Fibroblast of lung (primary cell): ENCODE results near the gene UBB. TPM values are rescaled to one million over a fixed set of nuclear protein-coding genes. Genes with fewer than 3 reads are reported as not detected.
A peak's percentile ranks its signal among the peaks of the same experiment; 100 is the strongest.

ENCODE experiments used
- DNase-seq, 2 donors: peaks; one replicate each; pipeline versions ENCODE4 v3.0.0 to v3.0.0-alpha.2; 2010; ENCODE audit warnings: low read depth in 2 of 2
- H2AFZ ChIP-seq: 2 replicates; pipeline ENCODE4 v1.5.1; 2012; ENCODE audit warnings: low read length, control low read depth, inconsistent platforms
- H3K27ac ChIP-seq: 2 replicates; pipeline ENCODE4 v1.5.1; 2011; ENCODE audit warnings: low read length, control low read depth; ENCODE audit not compliant: insufficient read depth
- H3K27me3 ChIP-seq: 2 replicates; pipeline ENCODE4 v1.5.1; 2011; ENCODE audit warnings: mild to moderate bottlenecking, low read length; ENCODE audit not compliant: control insufficient read depth, insufficient read depth
- H3K36me3 ChIP-seq: 2 replicates; pipeline ENCODE4 v1.5.1; 2011; ENCODE audit warnings: low read length; ENCODE audit not compliant: control insufficient read depth, insufficient read depth
- H3K4me1 ChIP-seq: 2 replicates; pipeline ENCODE4 v1.5.1; 2011; ENCODE audit warnings: low read length; ENCODE audit not compliant: control insufficient read depth, insufficient read depth; ENCODE audit errors: extremely low read depth
- H3K4me2 ChIP-seq: 2 replicates; pipeline ENCODE4 v1.5.1; 2011; ENCODE audit warnings: low read length, control low read depth; ENCODE audit not compliant: insufficient read depth; ENCODE audit errors: extremely low read depth
- H3K4me3 ChIP-seq, 4 experiments: fragments of 200-600 bp in 1 of 4; sonication (generic) in 1 of 4; replicated peaks in 1 of 4; 2 replicates each; pipeline ENCODE4 v1.5.1; 2011 to 2016; ENCODE audit warnings: low read length in 4 of 4, low read depth in 3 of 4, mild to moderate bottlenecking in 3 of 4, control low read depth in 2 of 4, inconsistent platforms in 1 of 4, mixed read lengths in 1 of 4; ENCODE audit not compliant: insufficient read depth in 1 of 4; ENCODE audit errors: control extremely low read depth in 1 of 4
- H3K79me2 ChIP-seq: 2 replicates; pipeline ENCODE4 v1.5.1; 2012; ENCODE audit warnings: mild to moderate bottlenecking, low read length, inconsistent platforms; ENCODE audit not compliant: control insufficient read depth, insufficient read depth
- H3K9ac ChIP-seq: 2 replicates; pipeline ENCODE4 v1.5.1; 2011; ENCODE audit warnings: mild to moderate bottlenecking, low read length, control low read depth; ENCODE audit not compliant: insufficient read depth
- H3K9me3 ChIP-seq: 2 replicates; pipeline ENCODE4 v1.5.1; 2012; ENCODE audit warnings: low read depth, low read length; ENCODE audit not compliant: control insufficient read depth, insufficient read depth
- H4K20me1 ChIP-seq: 2 replicates; pipeline ENCODE4 v1.5.1; 2011; ENCODE audit warnings: low read length; ENCODE audit not compliant: control insufficient read depth, insufficient read depth; ENCODE audit errors: extremely low read depth
- EZH2 ChIP-seq: IDR thresholded peaks from 2 replicates; pipeline ENCODE4 v1.5.1; 2012; ENCODE audit warnings: low read length, control low read depth, mild to moderate bottlenecking; ENCODE audit errors: missing control alignments
- polyA minus RNA-seq: library from RNA; depleted of rRNA, polyadenylated mRNA; stranded (reverse); fragments of >200 nt; gene quantifications from 2 replicates; pipeline ENCODE4 v1.2.3, GENCODE V29; 2011; ENCODE audit warnings: low replicate concordance
- polyA plus RNA-seq, 2 donors: library from polyadenylated mRNA; depleted of rRNA in 1 of 2; stranded (reverse) in 1 of 2; unstranded in 1 of 2; fragments of >200 nt; gene quantifications; 2 replicates each; pipeline ENCODE4 v1.2.1, GENCODE V29; 2011 to 2012; ENCODE audit warnings: missing spikeins in 1 of 2
- total RNA-seq: library from RNA; depleted of rRNA; stranded (reverse); fragments of >200 nt; gene quantifications from 2 replicates; pipeline ENCODE4 v1.2.1, GENCODE V29; 2014
- TF ChIP-seq, protein P1 (sequence below), 2 donors: IDR thresholded peaks in 1 of 2; conservative IDR thresholded peaks in 1 of 2; 1 replicate in 1 of 2; 2 replicates in 1 of 2; pipeline ENCODE4 v1.5.1; 2011 to 2012; ENCODE audit warnings: low read length in 2 of 2, control low read depth in 1 of 2, inconsistent platforms in 1 of 2, low read depth in 1 of 2, mild to moderate bottlenecking in 1 of 2

The UBB gene
- total RNA-seq (2,161 and 3,188 TPM in 2 replicates), polyA plus RNA-seq (1,190 and 2,089 TPM in 2 replicates), polyA minus RNA-seq (2,290 and 3,189 TPM in 2 replicates)
- 2,029 and 2,802 TPM in 2 replicates for polyA plus RNA-seq (2012)

DNA sequence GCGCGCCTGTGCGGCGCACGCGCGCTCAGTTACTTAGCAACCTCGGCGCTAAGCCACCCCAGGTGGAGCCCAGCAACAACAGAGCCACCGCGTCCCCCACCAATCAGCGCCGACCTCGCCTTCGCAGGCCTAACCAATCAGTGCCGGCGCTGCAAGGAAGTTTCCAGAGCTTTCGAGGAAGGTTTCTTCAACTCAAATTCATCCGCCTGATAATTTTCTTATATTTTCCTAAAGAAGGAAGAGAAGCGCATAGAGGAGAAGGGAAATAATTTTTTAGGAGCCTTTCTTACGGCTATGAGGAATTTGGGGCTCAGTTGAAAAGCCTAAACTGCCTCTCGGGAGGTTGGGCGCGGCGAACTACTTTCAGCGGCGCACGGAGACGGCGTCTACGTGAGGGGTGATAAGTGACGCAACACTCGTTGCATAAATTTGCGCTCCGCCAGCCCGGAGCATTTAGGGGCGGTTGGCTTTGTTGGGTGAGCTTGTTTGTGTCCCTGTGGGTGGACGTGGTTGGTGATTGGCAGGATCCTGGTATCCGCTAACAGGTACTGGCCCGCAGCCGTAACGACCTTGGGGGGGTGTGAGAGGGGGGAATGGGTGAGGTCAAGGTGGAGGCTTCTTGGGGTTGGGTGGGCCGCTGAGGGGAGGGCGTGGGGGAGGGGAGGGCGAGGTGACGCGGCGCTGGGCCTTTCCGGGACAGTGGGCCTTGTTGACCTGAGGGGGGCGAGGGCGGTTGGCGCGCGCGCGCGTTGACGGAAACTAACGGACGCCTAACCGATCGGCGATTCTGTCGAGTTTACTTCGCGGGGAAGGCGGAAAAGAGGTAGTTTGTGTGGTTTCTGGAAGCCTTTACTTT, at the start of gene UBB:
UBB (plus strand) TSS at position 452 of the 856 bp plus-strand sequence. CDS start 817 bp downstream, outside the sequence.
- Histone ChIP-seq H3K9ac (peak within 1 kb of the TSS; percentile 81), H4K20me1 (peaks cover 3% of the 10 kb centered on the region), H3K4me3 (peak within 1 kb of the TSS; percentile 83 to 99 (median 93)), H3K27ac (peak within 1 kb of the TSS; percentile 95), H3K4me2 (peak within 1 kb of the TSS; percentile 88), H3K9me3 (no peaks in the 10 kb centered on the region), H3K79me2 (peaks cover 27% of the 10 kb centered on the region), H3K36me3 (peaks cover 2% of the 10 kb centered on the region), H2AFZ (peak within 1 kb of the TSS; percentile 95), H3K27me3 (no peaks in the 10 kb centered on the region), H3K4me1 (peaks cover 4% of the 10 kb centered on the region)
- DNase-seq = peak; percentile 99
- TF ChIP-seq, protein P1, sequence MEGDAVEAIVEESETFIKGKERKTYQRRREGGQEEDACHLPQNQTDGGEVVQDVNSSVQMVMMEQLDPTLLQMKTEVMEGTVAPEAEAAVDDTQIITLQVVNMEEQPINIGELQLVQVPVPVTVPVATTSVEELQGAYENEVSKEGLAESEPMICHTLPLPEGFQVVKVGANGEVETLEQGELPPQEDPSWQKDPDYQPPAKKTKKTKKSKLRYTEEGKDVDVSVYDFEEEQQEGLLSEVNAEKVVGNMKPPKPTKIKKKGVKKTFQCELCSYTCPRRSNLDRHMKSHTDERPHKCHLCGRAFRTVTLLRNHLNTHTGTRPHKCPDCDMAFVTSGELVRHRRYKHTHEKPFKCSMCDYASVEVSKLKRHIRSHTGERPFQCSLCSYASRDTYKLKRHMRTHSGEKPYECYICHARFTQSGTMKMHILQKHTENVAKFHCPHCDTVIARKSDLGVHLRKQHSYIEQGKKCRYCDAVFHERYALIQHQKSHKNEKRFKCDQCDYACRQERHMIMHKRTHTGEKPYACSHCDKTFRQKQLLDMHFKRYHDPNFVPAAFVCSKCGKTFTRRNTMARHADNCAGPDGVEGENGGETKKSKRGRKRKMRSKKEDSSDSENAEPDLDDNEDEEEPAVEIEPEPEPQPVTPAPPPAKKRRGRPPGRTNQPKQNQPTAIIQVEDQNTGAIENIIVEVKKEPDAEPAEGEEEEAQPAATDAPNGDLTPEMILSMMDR (conservative IDR thresholded peaks at IDR 0.05 in 1 of 2, IDR thresholded peaks at IDR 0.05 in 1 of 2; ENCODE audit: low read depth in 1 of 2, low read length in 2 of 2) = no peak
- no peak for TF ChIP-seq EZH2

DNA sequence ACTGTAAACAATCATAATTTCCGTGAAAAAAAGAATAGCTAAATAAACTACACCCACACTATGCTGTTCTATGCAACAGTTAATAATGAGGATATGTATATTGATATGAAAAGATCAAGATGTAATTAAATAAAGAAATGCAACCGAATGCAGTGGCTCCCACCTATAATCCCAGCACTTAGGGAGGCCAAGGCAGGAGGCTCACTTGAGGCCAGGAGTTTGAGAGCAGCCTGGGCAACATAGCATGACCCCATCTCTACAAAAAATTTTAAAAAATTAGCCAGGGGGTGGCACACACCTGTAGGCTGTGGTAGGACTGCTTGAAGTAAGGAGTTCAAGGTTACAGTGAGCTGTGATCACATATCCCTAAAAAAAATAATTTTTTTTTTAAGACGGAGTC, 42.5 kb upstream of the UBB start:
- Histone ChIP-seq H3K36me3 (peaks cover 1% of the 10 kb centered on the region), H3K27ac (no peak overlapping the region), H3K27me3 (no peaks in the 10 kb centered on the region), H4K20me1 (no peaks in the 10 kb centered on the region), H3K4me3 (no peak overlapping the region), H2AFZ (no peak overlapping the region), H3K79me2 (no peaks in the 10 kb centered on the region), H3K9me3 (no peaks in the 10 kb centered on the region), H3K4me1 (no peaks in the 10 kb centered on the region), H3K9ac (no peak overlapping the region), H3K4me2 (no peak overlapping the region)
- no peak for TF ChIP-seq EZH2
- TF ChIP-seq, protein P1 (conservative IDR thresholded peaks at IDR 0.05 in 1 of 2, IDR thresholded peaks at IDR 0.05 in 1 of 2; ENCODE audit: low read depth in 1 of 2, low read length in 2 of 2) = no peak
- DNase-seq = no peak

GRCh38 chr17:16339402-16339801, 41.5 kb upstream of the UBB start:
- Histone ChIP-seq H2AFZ (no peak overlapping the region), H3K4me2 (no peak overlapping the region), H3K27me3 (no peaks in the 10 kb centered on the region), H3K4me3 (no peak overlapping the region), H3K4me1 (no peaks in the 10 kb centered on the region), H4K20me1 (no peaks in the 10 kb centered on the region), H3K9me3 (no peaks in the 10 kb centered on the region), H3K36me3 (peaks cover 1% of the 10 kb centered on the region), H3K9ac (no peak overlapping the region), H3K79me2 (no peaks in the 10 kb centered on the region), H3K27ac (no peak overlapping the region)
- DNase-seq = no peak
- no peak for TF ChIP-seq EZH2
- TF ChIP-seq, protein P1 (conservative IDR thresholded peaks at IDR 0.05 in 1 of 2, IDR thresholded peaks at IDR 0.05 in 1 of 2; ENCODE audit: low read depth in 1 of 2, low read length in 2 of 2) = no peak
